A673 (cell line): ENCODE results near the gene FAM170B.

ENCODE experiments used
- EZH2 ChIP-seq: fragments of 200-600 bp; sonication (generic); IDR thresholded peaks from 2 replicates; pipeline ENCODE4 v1.6.1; 2017; ENCODE audit warnings: borderline replicate concordance, low read depth, mild to moderate bottlenecking, mixed read lengths, antibody characterized with exemption, low read length; ENCODE audit not compliant: poor library complexity, severe bottlenecking
- TF ChIP-seq, protein P1 (sequence below): fragments of 300-800, 200-600 bp; sonication (generic); conservative IDR thresholded peaks from 2 replicates; pipeline ENCODE4 v1.5.1; 2017; ENCODE audit warnings: low read depth, mild to moderate bottlenecking, antibody characterized with exemption, low read length, moderate library complexity, mixed read lengths

DNA sequence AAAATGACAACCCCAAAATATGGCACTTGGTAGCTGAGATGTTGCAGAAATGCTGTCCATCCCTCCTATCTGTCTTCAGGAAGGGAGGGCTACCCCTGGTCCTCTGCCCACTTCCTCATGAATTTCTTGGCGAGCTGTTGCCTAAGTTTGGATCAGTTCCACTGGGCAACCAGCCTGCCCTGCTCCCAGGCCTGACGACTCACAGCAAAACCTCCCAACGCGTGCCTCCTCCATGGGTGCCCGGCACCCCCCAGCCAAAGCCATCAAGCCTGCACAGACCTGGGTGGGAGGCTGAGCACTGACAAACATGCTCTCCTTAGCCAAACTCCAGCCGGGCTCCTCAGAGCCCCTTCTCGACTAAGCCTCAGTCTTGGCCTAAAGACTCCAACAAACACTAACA is 27.4 kb downstream of the FAM170B start:
- TF ChIP-seq, protein P1, sequence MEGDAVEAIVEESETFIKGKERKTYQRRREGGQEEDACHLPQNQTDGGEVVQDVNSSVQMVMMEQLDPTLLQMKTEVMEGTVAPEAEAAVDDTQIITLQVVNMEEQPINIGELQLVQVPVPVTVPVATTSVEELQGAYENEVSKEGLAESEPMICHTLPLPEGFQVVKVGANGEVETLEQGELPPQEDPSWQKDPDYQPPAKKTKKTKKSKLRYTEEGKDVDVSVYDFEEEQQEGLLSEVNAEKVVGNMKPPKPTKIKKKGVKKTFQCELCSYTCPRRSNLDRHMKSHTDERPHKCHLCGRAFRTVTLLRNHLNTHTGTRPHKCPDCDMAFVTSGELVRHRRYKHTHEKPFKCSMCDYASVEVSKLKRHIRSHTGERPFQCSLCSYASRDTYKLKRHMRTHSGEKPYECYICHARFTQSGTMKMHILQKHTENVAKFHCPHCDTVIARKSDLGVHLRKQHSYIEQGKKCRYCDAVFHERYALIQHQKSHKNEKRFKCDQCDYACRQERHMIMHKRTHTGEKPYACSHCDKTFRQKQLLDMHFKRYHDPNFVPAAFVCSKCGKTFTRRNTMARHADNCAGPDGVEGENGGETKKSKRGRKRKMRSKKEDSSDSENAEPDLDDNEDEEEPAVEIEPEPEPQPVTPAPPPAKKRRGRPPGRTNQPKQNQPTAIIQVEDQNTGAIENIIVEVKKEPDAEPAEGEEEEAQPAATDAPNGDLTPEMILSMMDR = no peak
- no peak for TF ChIP-seq EZH2
